MM.1S (cell line): Measurements from ENCODE around the gene USP32.

Experiments
- DNase-seq: peaks from one replicate; pipeline ENCODE4 v3.0.0-alpha.2; 2015
- H2AFZ ChIP-seq: fragments of 300-600 bp; sonication (generic); 2 replicates; pipeline ENCODE4 v1.6.0; 2016; ENCODE audit warnings: antibody characterized with exemption, low read length
- H3F3A ChIP-seq: fragments of 300-600 bp; sonication (generic); 2 replicates; pipeline ENCODE4 v1.6.1; 2016; ENCODE audit warnings: mild to moderate bottlenecking, antibody characterized with exemption, low read length, moderate library complexity, mixed read lengths; ENCODE audit not compliant: insufficient read depth
- H3K27ac ChIP-seq: fragments of 300-600 bp; sonication (generic); 2 replicates; pipeline ENCODE4 v1.5.1; 2016; ENCODE audit warnings: mild to moderate bottlenecking, low read length
- H3K27me3 ChIP-seq: fragments of 300-600 bp; sonication (generic); replicated peaks from 2 replicates; pipeline ENCODE4 v1.6.0; 2016; ENCODE audit warnings: low read length; ENCODE audit not compliant: insufficient read depth
- H3K36me3 ChIP-seq: fragments of 300-600 bp; sonication (generic); replicated peaks from 2 replicates; pipeline ENCODE4 v1.6.1; 2016; ENCODE audit warnings: mild to moderate bottlenecking, low read length, mixed read lengths; ENCODE audit not compliant: insufficient read depth
- H3K4me1 ChIP-seq: fragments of 300-600 bp; sonication (generic); 2 replicates; pipeline ENCODE4 v1.6.1; 2016; ENCODE audit warnings: low read length, mixed read lengths
- H3K4me2 ChIP-seq: fragments of 300-600 bp; sonication (generic); 2 replicates; pipeline ENCODE4 v1.6.0; 2016; ENCODE audit warnings: low read depth, low read length
- H3K4me3 ChIP-seq: fragments of 300-600 bp; sonication (generic); 2 replicates; pipeline ENCODE4 v1.5.1; 2016; ENCODE audit warnings: low read length, mixed read lengths
- H3K79me2 ChIP-seq: fragments of 300-600 bp; sonication (generic); 2 replicates; pipeline ENCODE4 v1.6.1; 2016; ENCODE audit warnings: mixed run types, low read length, mixed read lengths
- H3K9ac ChIP-seq: fragments of 300-600 bp; sonication (generic); 2 replicates; pipeline ENCODE4 v1.6.1; 2016; ENCODE audit warnings: low read length, mixed read lengths
- H3K9me2 ChIP-seq: fragments of 300-600 bp; sonication (generic); replicated peaks from 2 replicates; pipeline ENCODE4 v1.6.1; 2016; ENCODE audit warnings: mild to moderate bottlenecking, low read length, mixed read lengths; ENCODE audit not compliant: insufficient read depth
- H3K9me3 ChIP-seq: fragments of 300-600 bp; sonication (generic); replicated peaks from 2 replicates; pipeline ENCODE4 v1.6.1; 2016; ENCODE audit warnings: mild to moderate bottlenecking, low read length, mixed read lengths; ENCODE audit not compliant: insufficient read depth
- H4K20me1 ChIP-seq: fragments of 300-600 bp; sonication (generic); 2 replicates; pipeline ENCODE4 v1.6.1; 2016; ENCODE audit warnings: mild to moderate bottlenecking, low read length, moderate library complexity, mixed read lengths; ENCODE audit not compliant: insufficient read depth
- EZH2 ChIP-seq: fragments of 300-600 bp; sonication (generic); optimal IDR thresholded peaks from 2 replicates; pipeline ENCODE3; 2017; ENCODE audit warnings: low read depth, mild to moderate bottlenecking, antibody characterized with exemption, low read length, mixed read lengths
- EZH2phosphoT487 ChIP-seq: fragments of 300-600 bp; sonication (generic); IDR thresholded peaks from 2 replicates; pipeline ENCODE4 v1.6.1; 2018; ENCODE audit warnings: antibody characterized with exemption, low read length
- TF ChIP-seq, protein P1 (sequence below): fragments of 300-600 bp; sonication (generic); IDR thresholded peaks from 2 replicates; pipeline ENCODE4 v1.5.1; 2016; ENCODE audit warnings: antibody characterized with exemption, low read length, mixed read lengths

The USP32 gene

DNA sequence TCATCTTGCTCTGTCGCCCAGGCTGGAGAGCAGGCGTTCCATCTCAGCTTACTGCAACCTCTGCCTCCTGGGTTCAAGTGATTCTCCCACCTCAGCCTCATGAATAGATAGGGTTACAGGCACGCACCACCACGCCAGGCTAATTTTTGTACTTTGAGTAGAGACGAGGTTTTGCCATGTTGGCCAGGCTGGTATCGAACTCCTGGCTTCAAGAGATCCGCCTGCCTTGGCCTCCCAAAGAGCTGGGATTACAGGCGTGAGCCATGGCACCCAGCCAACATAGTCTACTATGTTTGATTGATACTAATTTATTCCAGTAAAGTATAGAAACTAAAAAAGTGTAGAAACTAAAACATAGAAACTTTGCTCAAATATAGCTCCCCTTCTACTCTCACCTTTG lies 147.3 kb downstream of the USP32 start:
- Histone ChIP-seq H3K4me3 (no peak overlapping the region), H3K4me1 (no peaks in the 10 kb centered on the region), H3K9ac (no peak overlapping the region), H3K9me2 (no peaks in the 10 kb centered on the region), H4K20me1 (no peaks in the 10 kb centered on the region), H3F3A (no peaks in the 10 kb centered on the region), H3K36me3 (no peaks in the 10 kb centered on the region), H3K9me3 (no peaks in the 10 kb centered on the region), H3K79me2 (no peaks in the 10 kb centered on the region), H3K27ac (no peak overlapping the region), H2AFZ (no peak overlapping the region), H3K27me3 (no peaks in the 10 kb centered on the region), H3K4me2 (no peak overlapping the region)
- no peak for DNase-seq
- TF ChIP-seq EZH2phosphoT487 (no peak), EZH2 (no peak)
- TF ChIP-seq, protein P1, sequence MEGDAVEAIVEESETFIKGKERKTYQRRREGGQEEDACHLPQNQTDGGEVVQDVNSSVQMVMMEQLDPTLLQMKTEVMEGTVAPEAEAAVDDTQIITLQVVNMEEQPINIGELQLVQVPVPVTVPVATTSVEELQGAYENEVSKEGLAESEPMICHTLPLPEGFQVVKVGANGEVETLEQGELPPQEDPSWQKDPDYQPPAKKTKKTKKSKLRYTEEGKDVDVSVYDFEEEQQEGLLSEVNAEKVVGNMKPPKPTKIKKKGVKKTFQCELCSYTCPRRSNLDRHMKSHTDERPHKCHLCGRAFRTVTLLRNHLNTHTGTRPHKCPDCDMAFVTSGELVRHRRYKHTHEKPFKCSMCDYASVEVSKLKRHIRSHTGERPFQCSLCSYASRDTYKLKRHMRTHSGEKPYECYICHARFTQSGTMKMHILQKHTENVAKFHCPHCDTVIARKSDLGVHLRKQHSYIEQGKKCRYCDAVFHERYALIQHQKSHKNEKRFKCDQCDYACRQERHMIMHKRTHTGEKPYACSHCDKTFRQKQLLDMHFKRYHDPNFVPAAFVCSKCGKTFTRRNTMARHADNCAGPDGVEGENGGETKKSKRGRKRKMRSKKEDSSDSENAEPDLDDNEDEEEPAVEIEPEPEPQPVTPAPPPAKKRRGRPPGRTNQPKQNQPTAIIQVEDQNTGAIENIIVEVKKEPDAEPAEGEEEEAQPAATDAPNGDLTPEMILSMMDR = no peak

DNA sequence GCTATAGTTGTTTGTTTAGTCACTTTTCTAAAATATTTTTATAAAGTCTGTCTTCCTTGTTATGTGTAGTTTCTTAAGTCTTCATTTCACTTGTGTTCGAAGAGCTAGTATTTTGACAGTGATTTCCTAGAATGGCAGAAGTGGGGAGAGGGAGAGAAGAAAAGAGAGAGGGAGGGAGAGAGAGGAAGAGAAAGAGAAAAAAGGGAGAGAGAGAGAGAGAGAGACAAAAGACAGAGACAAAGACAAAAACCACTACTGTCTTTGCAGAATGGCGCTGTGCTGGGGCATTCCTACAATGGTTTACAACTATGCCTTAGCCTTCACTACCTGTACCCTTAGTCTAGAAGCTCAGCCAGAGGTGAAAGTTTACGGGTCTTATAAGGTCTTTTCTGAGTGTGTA lies 151.6 kb downstream of the USP32 start:
- Histone ChIP-seq H2AFZ (no peak overlapping the region), H3K79me2 (no peaks in the 10 kb centered on the region), H3K4me3 (no peak overlapping the region), H3K27me3 (no peaks in the 10 kb centered on the region), H3K4me1 (no peaks in the 10 kb centered on the region), H3K27ac (no peak overlapping the region), H3K36me3 (no peaks in the 10 kb centered on the region), H3F3A (no peaks in the 10 kb centered on the region), H3K4me2 (no peak overlapping the region), H3K9me2 (no peaks in the 10 kb centered on the region), H3K9ac (no peak overlapping the region), H3K9me3 (no peaks in the 10 kb centered on the region), H4K20me1 (no peaks in the 10 kb centered on the region)
- DNase-seq = no peak
- TF ChIP-seq EZH2 (no peak), EZH2phosphoT487 (no peak)
- TF ChIP-seq, protein P1 = no peak

DNA sequence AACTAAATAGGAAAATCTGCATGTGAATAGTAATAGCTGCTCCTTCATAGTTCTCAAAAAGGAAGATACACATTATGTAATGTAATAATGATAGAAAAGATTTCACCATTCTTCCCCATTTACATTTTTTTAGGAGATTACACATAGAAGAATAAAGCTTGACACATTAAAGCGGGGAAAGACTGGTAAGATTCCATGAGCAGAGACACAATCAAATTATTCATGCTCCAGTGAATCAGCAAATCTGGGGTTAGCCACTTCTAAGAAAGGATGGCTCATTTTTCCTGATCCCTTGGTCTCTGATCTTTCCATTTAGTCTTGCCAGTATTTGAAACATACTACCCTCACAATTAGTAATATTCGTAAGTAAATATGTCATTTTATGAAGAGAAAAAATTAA lies 160.2 kb downstream of the USP32 start:
- no peak for DNase-seq
- H4K20me1 ChIP-seq = no peaks in the 10 kb centered on the region
- H3K9me3 ChIP-seq = no peaks in the 10 kb centered on the region
- H3K36me3 ChIP-seq = no peaks in the 10 kb centered on the region
- no peak overlapping the region for H3K9ac ChIP-seq
- no peaks in the 10 kb centered on the region for H3K9me2 ChIP-seq
- H2AFZ ChIP-seq = no peak overlapping the region
- TF ChIP-seq, protein P1 = no peak
- TF ChIP-seq EZH2phosphoT487 (no peak), EZH2 (no peak)
- no peaks in the 10 kb centered on the region for H3F3A ChIP-seq
- H3K4me1 ChIP-seq = no peaks in the 10 kb centered on the region
- no peaks in the 10 kb centered on the region for H3K79me2 ChIP-seq
- H3K4me3 ChIP-seq = no peak overlapping the region
- H3K27ac ChIP-seq = no peak overlapping the region
- no peak overlapping the region for H3K4me2 ChIP-seq
- no peaks in the 10 kb centered on the region for H3K27me3 ChIP-seq
